ENCODE data around the gene CCDC102A. TPM values are rescaled to one million over a fixed set of nuclear protein-coding genes. Genes with fewer than 3 reads are reported as not detected.

The CCDC102A gene
- total and polyA plus RNA-seq, 2 of the 13 experiments (the other 11 are each of a cell fraction or from before 2014, with no cell fraction given) = 2.1 to 2.8 TPM

GRCh38 chr16:57579361-57579665, 42.9 kb upstream of the CCDC102A start:
- no peak for FAIRE-seq
- in situ Hi-C loops (cut with HindIII; ENCODE audit: extremely low pct_ligation_motif_present, low pct_unique_long_range_greater_than_20kb) = no loop called here
- DNase-seq (ENCODE audit: low spot score) = no peak

More at GRCh38 chr16:57579361-57579665, 42.9 kb upstream of the CCDC102A start:
- Histone ChIP-seq H3K27ac (ENCODE audit: extremely low read length, insufficient read depth, low read length) (no peak overlapping the region), H2AFZ (ENCODE audit: low read length) (no peak overlapping the region), H3K36me3 (replicated peaks in 1 of 2; ENCODE audit: control insufficient read depth in 1 of 2, insufficient read depth in 2 of 2, low read length in 2 of 2) (no peaks in the 10 kb centered on the region), H3K4me1 (ENCODE audit: insufficient read depth, low read length) (peaks cover 10% of the 10 kb centered on the region; the same call in 1 of the 2 replicates), H3K79me2 (ENCODE audit: insufficient read depth, low read length) (no peaks in the 10 kb centered on the region), H3K27me3 (ENCODE audit: control insufficient read depth in 1 of 2, insufficient read depth in 2 of 2, low read length in 2 of 2) (no peaks in the 10 kb centered on the region; a peak in 1 of 5 replicates), H3K4me3 (replicated peaks in 1 of 3; ENCODE audit: insufficient read depth in 1 of 3, low read depth in 2 of 3, low read length in 3 of 3) (no peak overlapping the region), H3K9ac (ENCODE audit: insufficient read depth, low read depth, low read length) (no peak overlapping the region), H3K9me3 (ENCODE audit: low read length) (no peaks in the 10 kb centered on the region), H4K20me1 (ENCODE audit: insufficient read depth, low read length) (no peaks in the 10 kb centered on the region), H3K4me2 (ENCODE audit: low read depth, low read length) (no peak overlapping the region)
- ATAC-seq = no peak
- 71% methylated on average over 2 of the region's 2 CpGs for WGBS (ENCODE audit: low lambda C conversion rate)
- TF ChIP-seq THYN1 (CRISPR knock-in tag; IDR thresholded peaks at IDR 0.05; ENCODE audit: borderline replicate concordance, low read depth) (no peak), ZKSCAN8 (CRISPR knock-in tag; IDR thresholded peaks at IDR 0.05; ENCODE audit: borderline replicate concordance) (no peak), SCMH1 (CRISPR knock-in tag; IDR thresholded peaks at IDR 0.05; ENCODE audit: borderline replicate concordance) (no peak), ARNT (IDR thresholded peaks at IDR 0.05) (no peak), ZNF232 (CRISPR knock-in tag; IDR thresholded peaks at IDR 0.05; ENCODE audit: borderline replicate concordance) (no peak), ZNF761 (CRISPR knock-in tag; conservative IDR thresholded peaks at IDR 0.05) (no peak), ZC3H4 (CRISPR knock-in tag; IDR thresholded peaks at IDR 0.05; ENCODE audit: borderline replicate concordance) (no peak)
- TF ChIP-seq, protein P1, sequence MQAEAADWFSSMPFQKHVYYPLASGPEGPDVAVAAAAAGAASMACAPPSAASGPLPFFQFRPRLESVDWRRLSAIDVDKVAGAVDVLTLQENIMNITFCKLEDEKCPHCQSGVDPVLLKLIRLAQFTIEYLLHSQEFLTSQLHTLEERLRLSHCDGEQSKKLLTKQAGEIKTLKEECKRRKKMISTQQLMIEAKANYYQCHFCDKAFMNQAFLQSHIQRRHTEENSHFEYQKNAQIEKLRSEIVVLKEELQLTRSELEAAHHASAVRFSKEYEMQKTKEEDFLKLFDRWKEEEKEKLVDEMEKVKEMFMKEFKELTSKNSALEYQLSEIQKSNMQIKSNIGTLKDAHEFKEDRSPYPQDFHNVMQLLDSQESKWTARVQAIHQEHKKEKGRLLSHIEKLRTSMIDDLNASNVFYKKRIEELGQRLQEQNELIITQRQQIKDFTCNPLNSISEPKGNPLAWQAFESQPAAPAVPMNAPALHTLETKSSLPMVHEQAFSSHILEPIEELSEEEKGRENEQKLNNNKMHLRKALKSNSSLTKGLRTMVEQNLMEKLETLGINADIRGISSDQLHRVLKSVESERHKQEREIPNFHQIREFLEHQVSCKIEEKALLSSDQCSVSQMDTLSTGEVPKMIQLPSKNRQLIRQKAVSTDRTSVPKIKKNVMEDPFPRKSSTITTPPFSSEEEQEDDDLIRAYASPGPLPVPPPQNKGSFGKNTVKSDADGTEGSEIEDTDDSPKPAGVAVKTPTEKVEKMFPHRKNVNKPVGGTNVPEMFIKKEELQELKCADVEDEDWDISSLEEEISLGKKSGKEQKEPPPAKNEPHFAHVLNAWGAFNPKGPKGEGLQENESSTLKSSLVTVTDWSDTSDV (CRISPR knock-in tag; IDR thresholded peaks at IDR 0.05) = no peak
- POLR2A ChIA-PET = no interaction called here
- BruUV-seq (replicated peaks) = no TSS peak
- intact Hi-C loops (cut with micrococcal nuclease; ENCODE audit: unreplicated experiment) = no loop called here
- CTCF ChIA-PET (ENCODE audit: low intra/inter-chr PET ratio, low total read pairs) = interaction anchor here (5.4 kb wide), 1 partner anchor 69 kb away, joined by 119 read pairs; no protein-coding TSS in a partner anchor

All from HepG2 (cell line).